ENCODE measurements around the gene CELF6. TPM values are rescaled to one million over a fixed set of nuclear protein-coding genes. Genes with fewer than 3 reads are reported as not detected.

The CELF6 gene
- total RNA-seq, 4 donors from 2014 or later = 1.2 to 1.8 (median 1.5) TPM

DNA sequence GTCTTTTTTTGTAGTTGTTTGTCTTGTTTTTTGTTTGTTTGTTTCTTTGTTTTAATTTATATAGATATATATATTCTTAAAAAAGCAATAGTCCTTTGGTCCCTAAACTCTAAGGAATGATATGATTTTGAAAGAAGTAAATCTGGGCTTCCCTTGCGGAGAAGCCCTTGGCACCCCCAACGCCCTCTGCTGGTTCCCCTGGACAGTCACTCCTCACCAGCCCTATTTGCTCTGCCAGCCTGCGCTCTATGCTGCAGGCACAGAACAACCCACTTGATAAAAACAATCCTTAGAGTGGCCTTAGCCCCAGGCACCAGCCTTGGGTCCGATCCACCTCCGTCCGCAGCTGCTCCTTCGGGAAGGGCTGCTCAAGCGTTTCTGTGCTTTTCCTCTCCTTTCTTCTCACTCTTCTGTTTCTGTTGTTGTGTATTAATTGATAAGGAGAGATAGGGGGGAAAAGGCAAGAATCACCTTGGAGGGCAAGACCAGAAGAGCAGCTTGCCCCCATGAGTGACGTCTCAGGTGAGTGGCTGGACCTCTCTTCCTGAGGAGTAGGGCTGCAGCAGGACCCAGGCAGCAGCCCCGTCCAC is 33.9 kb downstream of the CELF6 start:
- H3K4me3 ChIP-seq (ENCODE audit: low read depth, poor library complexity, severe bottlenecking) = no peak overlapping the region
- intact Hi-C loops (cut with DNase I; ENCODE audit: low total_unique reads) = no loop called here
- 68 to 76% methylated on average over 10 of the region's 10 CpGs for WGBS, 2 donors
- no peak for DNase-seq (ENCODE audit: low spot score in 2 of 2)
- no peak for TF ChIP-seq POLR2A (IDR thresholded peaks at IDR 0.05)
- TF ChIP-seq, protein P1, sequence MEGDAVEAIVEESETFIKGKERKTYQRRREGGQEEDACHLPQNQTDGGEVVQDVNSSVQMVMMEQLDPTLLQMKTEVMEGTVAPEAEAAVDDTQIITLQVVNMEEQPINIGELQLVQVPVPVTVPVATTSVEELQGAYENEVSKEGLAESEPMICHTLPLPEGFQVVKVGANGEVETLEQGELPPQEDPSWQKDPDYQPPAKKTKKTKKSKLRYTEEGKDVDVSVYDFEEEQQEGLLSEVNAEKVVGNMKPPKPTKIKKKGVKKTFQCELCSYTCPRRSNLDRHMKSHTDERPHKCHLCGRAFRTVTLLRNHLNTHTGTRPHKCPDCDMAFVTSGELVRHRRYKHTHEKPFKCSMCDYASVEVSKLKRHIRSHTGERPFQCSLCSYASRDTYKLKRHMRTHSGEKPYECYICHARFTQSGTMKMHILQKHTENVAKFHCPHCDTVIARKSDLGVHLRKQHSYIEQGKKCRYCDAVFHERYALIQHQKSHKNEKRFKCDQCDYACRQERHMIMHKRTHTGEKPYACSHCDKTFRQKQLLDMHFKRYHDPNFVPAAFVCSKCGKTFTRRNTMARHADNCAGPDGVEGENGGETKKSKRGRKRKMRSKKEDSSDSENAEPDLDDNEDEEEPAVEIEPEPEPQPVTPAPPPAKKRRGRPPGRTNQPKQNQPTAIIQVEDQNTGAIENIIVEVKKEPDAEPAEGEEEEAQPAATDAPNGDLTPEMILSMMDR (IDR thresholded peaks at IDR 0.05) = no peak

DNA sequence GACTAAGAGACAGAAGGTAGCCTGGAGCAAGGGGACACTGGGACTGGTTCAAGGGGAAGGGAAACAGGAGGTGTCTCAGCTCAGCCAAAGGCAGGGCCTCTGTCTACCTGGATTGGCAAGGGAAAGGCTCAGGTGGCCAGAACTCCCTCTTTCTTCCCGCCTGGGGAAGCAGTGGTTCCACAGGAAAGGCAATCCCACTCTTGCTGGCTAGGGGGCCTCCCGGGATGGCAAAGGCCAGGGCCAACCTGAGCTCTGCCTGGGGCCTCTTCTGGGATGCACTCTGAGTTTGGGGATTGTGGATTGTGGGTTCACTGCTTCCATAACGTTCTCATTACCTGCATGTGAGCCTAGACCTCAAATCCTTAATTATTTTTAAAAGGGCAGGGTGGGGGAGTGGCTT is 34.6 kb downstream of the CELF6 start:
- TF ChIP-seq, protein P1 (IDR thresholded peaks at IDR 0.05) = no peak
- TF ChIP-seq POLR2A (IDR thresholded peaks at IDR 0.05) = no peak
- DNase-seq (ENCODE audit: low spot score in 2 of 2) = no peak
- no peak overlapping the region for H3K4me3 ChIP-seq (ENCODE audit: low read depth, poor library complexity, severe bottlenecking)
- intact Hi-C loops (cut with DNase I; ENCODE audit: low total_unique reads) = no loop called here
- WGBS, 2 donors = 54 to 66% methylated on average over 3 of the region's 3 CpGs

DNA sequence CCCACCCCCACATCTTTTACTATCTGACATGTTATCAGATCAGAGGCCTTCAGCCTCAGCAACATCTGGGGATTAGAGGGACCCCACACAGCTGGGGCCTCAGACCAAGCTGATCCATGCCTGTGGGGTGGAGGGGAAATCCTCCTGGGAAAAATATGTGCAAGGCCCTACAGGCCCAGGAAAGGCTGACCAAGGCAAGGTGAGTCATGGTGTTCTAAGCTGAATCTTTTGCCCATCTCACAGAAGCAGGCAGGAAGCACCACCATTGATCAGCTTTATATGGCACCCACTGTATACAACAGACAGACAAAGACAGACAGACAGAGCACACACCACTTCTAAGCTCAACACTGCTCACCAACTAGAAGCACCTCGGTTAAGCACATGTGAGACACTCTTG is 35.2 kb downstream of the CELF6 start:
- DNase-seq (ENCODE audit: low spot score in 2 of 2) = no peak
- intact Hi-C loops (cut with DNase I; ENCODE audit: low total_unique reads) = no loop called here
- H3K4me3 ChIP-seq (ENCODE audit: low read depth, poor library complexity, severe bottlenecking) = no peak overlapping the region
- WGBS, 2 donors = 95% methylated on average over 1 of the region's 1 CpG
- TF ChIP-seq, protein P1 (IDR thresholded peaks at IDR 0.05) = no peak
- no peak for TF ChIP-seq POLR2A (IDR thresholded peaks at IDR 0.05)

DNA sequence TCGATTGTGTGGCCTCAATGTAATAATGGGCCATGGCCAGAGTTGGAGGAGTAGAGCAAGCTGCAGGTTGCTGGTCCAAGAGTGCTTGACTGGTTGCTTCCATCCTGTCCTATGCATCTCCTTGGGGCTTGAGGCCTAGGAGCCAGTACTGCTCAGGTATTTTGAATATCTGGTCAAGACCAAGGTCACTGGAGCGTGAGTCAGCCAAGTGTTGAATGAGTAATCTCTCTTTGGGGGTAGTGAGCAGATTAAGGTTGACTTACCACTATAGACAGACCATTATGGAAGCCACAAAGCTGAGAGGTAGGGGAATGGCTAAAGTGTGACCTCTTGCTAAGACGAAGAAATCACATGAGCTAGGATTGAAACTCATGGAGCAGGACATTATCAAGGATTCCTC is 38.2 kb downstream of the CELF6 start:
- WGBS, 2 donors = 85 to 94% methylated on average over 3 of the region's 3 CpGs
- no peak for TF ChIP-seq POLR2A (IDR thresholded peaks at IDR 0.05)
- TF ChIP-seq, protein P1 (IDR thresholded peaks at IDR 0.05) = no peak
- no peak for DNase-seq (ENCODE audit: low spot score in 2 of 2)
- H3K4me3 ChIP-seq (ENCODE audit: low read depth, poor library complexity, severe bottlenecking) = no peak overlapping the region
- intact Hi-C loops (cut with DNase I; ENCODE audit: low total_unique reads) = no loop called here

DNA sequence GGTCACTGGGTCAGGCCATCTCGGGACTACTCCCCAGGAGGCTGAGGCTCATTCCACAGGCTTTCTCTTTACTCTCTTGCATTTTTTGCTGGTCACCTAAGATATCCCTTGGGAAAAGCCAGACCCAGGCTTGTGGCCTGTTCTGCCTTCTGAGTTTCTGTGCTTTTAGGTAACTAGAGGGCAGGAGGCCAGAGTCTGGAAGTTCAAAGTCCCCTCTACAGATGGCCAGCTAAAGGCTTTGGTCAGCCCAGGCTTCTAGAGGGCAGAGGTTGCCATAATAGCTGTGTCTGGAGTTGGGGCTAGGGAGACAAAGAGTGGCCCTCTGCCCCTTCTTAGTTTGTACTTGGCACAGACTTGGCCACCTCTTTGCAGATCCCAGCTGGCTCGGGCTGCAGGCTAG is 39.2 kb downstream of the CELF6 start:
- TF ChIP-seq, protein P1 (IDR thresholded peaks at IDR 0.05) = no peak
- no peak for TF ChIP-seq POLR2A (IDR thresholded peaks at IDR 0.05)
- intact Hi-C loops (cut with DNase I; ENCODE audit: low total_unique reads) = no loop called here
- 74 to 78% methylated on average over 2 of the region's 2 CpGs for WGBS, 2 donors
- no peak for DNase-seq (ENCODE audit: low spot score in 2 of 2)
- no peak overlapping the region for H3K4me3 ChIP-seq (ENCODE audit: low read depth, poor library complexity, severe bottlenecking)

DNA sequence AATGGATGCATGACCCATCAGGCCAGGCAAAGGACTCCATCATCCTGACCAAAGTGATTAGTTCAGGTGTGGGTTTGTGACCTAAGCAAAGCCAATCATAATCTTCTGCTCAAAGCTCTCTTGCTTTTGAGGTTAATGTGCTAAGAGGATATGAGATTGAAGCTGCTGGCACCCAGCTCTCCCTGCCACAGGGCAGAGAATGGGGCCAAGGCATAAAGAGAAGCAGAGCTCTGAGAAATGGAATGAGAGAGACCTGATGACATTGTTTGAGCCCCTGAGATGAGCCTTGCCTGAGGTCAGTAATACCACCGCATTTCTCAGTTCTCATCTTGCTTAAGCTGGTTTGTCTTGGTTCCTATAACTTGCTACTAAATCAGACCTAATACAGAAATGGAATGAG is 41.2 kb downstream of the CELF6 start:
- H3K4me3 ChIP-seq (ENCODE audit: low read depth, poor library complexity, severe bottlenecking) = no peak overlapping the region
- 85 to 96% methylated on average over 1 of the region's 1 CpG for WGBS, 2 donors
- TF ChIP-seq, protein P1 (IDR thresholded peaks at IDR 0.05) = no peak
- no peak for TF ChIP-seq POLR2A (IDR thresholded peaks at IDR 0.05)
- DNase-seq (ENCODE audit: low spot score in 2 of 2) = no peak
- intact Hi-C loops (cut with DNase I; ENCODE audit: low total_unique reads) = loop anchor here (10.0 kb wide), 1 partner anchor 74 kb away; no protein-coding TSS in a partner anchor

Measured in lower leg skin (tissue), 4 donors.